ENCODE measurements around the gene ZNF101.
A peak's percentile ranks its signal among the peaks of the same experiment; 100 is the strongest.

The ZNF101 gene

DNA sequence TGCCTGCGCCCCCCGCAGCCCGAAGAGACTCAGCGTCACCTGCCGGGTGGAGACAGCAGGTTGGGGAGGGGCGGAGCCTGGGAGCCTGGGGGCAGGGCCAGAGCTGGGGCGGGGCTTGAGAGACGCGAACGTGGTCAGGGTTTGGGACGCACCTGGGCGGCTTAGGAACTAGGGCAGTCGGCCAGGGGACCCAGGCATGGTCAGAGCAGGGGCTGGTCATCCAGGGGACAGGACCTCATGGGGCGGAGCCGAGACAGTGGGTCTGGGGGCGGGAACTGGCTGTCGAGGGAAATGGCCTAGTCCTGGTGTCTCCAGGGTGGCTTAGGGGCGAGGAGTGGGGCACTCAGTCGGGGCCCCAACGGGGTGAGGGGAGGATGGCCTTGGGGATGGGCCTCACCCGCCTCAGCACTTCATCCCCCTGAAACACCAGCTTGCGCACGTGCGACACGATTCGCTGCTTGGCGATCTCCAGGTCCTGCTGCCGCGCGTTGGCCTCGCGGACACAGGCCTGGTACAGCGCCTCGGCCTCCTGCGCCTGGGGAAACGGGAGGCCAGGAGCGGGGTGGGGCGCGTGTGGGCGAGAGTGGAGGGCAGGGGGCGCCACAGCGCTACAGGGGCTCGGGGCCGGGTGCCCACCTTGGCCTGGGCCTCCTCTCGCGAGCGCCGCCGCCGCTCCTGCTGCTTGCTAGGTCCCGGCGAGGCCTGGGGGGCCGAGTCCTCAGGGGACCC is 31.0 kb upstream of the ZNF101 start:
- DNase-seq (ENCODE audit: low read depth in 2 of 3, low spot score in 2 of 3): no peak

DNA sequence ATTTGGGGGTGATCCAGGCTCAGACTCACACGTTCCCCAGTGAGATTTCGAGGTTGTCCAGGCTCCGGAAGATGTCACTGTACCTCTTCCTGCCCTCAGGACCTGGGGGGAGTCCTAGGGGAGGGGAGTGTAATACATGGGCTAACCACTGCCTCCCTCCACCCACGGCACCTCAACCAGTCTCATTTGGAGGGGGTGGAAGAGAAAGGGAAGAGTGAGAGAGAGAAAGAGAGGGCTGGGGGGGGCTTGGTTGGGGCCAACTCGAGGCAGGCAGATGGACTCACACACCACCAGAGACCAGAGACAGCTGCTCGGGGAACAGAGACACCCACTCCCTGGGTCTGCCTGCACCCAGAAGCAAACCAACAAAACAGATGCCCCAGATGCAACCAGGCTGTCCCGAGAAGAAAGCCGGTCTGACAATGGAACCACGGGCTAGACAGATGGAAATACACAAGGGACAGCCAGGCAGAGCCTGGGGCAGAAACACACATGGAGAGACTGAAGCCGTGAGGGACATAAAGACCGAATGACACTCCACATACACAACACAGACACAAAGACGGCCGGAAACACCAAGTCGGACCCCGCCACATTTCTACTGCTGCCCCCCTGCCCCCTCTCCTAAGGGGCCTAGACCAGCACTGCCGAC is 26.0 kb upstream of the ZNF101 start:
- peak in 1 of 3 experiments; percentile 18 for DNase-seq (ENCODE audit: low read depth in 2 of 3, low spot score in 2 of 3)

DNA sequence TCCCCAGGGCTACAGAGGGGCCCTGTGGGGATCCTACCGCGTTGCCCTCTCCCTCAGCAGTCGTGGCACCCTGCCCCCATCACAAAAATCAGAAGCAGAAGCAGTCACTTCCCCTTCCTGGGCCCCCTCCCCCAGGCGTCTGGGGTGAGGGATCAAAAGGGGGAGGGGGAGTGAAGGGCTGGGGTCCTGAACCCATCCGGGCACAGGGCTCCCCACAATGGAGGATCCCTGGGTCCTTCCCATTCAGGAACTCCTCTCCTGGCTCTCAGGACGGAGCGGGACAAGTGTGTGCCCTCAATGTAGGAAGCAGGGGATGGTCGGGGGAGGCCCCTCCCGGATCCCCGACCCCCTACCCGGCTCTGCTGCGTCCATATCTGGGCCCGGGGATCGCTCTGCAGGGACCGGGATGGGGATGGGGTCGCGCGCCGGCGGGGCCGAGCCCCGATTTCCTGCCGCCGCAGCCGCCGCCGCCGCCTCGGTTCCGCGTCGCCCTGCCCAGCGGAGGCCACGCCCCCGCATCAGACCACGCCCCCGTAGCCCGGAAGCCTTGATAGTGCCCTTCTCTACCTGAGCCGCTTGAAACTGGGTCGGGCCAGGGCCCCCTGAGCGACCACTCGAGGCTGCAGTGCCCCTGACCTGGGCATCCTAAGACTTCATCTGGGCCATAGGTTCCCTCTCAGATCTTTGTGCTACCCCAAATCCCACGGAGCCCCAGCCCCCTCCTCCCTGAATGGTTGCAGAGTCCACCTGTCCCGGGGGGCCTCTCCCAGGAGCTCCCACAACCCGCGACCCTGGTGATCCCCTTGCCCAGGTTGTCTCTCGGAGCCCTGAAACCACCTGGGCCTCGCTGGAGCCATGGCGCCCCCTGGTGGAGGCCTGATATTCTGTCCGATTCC is 25.2 kb upstream of the ZNF101 start, which contains the start of gene GMIP:
Gene GMIP (minus strand): TSS at position 500 of the 896 bp plus-strand sequence. CDS start 128 bp downstream, at position 372.
- DNase-seq (ENCODE audit: low read depth in 2 of 3, low spot score in 2 of 3): peak; percentile 59 to 85 (median 76)

GRCh38 chr19:19644054-19644388 is 24.6 kb upstream of the ZNF101 start:
- DNase-seq (ENCODE audit: low read depth in 2 of 3, low spot score in 2 of 3): no peak

DNA sequence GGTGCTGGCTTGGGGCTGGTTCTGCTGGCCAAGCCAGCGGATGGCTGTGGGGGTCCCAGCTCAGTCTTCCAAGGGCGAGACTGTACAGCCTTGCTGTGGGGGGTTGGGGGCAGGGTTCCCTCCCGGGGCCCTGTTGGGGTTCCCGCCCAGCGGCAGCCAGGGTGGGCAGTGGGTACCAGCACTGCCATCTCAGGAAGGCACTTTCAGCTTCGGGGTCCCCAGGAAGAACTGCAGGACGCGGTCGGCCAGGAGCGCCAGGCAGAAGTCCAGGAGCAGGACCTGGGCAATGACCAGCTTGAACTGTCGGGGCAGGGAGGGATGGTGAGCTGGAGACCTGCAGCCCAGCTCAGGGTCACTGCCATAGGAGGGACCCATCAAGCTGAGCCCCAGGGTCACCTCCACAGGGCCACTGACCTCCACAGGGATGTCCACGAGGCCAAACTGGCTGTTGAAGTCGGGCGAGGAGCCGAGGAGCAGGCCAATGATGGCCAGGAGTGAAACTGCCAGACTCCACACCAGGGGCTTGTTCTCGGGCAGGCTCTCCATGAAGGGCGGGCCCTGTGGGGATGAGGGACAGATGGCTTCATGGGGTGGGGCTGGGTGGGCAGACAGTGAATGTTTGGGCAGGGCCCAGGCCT is 23.3 kb upstream of the ZNF101 start:
- no peak for DNase-seq (ENCODE audit: low read depth in 2 of 3, low spot score in 2 of 3)

GRCh38 chr19:19647037-19647835 is 21.4 kb upstream of the ZNF101 start:
- no peak for DNase-seq (ENCODE audit: low read depth in 2 of 3, low spot score in 2 of 3)

GRCh38 chr19:19649155-19649554 is 19.5 kb upstream of the ZNF101 start:
- DNase-seq (ENCODE audit: low read depth in 2 of 3, low spot score in 2 of 3): no peak

GRCh38 chr19:19649580-19649995 is 19.1 kb upstream of the ZNF101 start:
- no peak for DNase-seq (ENCODE audit: low read depth in 2 of 3, low spot score in 2 of 3)

DNA sequence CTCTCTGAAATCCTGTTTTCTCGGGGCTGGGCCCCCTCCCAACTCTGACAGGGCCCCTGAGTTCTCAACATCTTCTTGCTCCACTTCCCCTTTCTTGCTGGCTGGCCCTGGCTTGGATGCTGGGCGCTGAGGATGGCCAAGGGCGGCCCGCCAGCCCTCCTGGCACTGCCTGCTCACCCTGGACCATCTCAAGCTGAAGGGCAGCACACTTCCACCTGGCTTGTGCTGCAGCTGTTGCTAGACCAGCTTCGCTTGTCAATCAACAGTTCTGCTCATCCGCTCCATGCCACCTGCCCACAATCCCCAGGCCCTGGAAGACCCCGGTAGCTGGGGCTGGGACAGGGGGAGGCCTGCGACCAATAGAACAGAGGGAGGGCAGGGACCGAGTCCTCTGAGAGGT is 18.3 kb upstream of the ZNF101 start:
- DNase-seq (ENCODE audit: low read depth in 2 of 3, low spot score in 2 of 3): no peak

- DNase-seq (ENCODE audit: low read depth in 2 of 3, low spot score in 2 of 3): no peak
Observed at GRCh38 chr19:19651076-19651475, 17.6 kb upstream of the ZNF101 start.

- no peak for DNase-seq (ENCODE audit: low read depth in 2 of 3, low spot score in 2 of 3)
Observed at GRCh38 chr19:19652482-19653295, 15.9 kb upstream of the ZNF101 start.

GRCh38 chr19:19653597-19654147 is 15.0 kb upstream of the ZNF101 start:
- no peak for DNase-seq (ENCODE audit: low read depth in 2 of 3, low spot score in 2 of 3)

GRCh38 chr19:19654441-19654840 is 14.2 kb upstream of the ZNF101 start:
- DNase-seq (ENCODE audit: low read depth in 2 of 3, low spot score in 2 of 3): no peak

- DNase-seq (ENCODE audit: low read depth in 2 of 3, low spot score in 2 of 3): no peak
Observed at GRCh38 chr19:19655051-19655594, 13.5 kb upstream of the ZNF101 start.

GRCh38 chr19:19655641-19656343 is 12.8 kb upstream of the ZNF101 start:
- DNase-seq (ENCODE audit: low read depth in 2 of 3, low spot score in 2 of 3): no peak

GRCh38 chr19:19656451-19657396 is 11.9 kb upstream of the ZNF101 start:
- DNase-seq (ENCODE audit: low read depth in 2 of 3, low spot score in 2 of 3): no peak

DNA sequence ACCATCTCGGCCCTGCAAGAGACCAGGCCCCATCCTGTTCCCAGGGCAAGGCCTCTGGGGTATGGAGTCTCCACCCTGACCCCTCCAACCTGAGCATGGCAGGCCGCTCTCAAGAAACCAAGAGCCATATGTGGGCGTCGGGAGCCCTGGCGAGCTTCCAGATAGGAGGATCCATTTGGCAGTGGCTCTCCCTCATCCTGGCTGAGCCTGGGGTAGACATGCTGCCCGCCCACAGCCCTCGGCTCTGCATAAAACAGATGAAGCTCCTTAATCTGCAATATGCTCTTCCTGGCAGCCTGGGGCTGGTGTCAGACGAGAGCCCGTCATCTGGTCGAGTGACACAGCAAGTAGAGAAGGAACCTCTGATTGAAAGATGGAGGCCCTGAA is 11.2 kb upstream of the ZNF101 start:
- DNase-seq (ENCODE audit: low read depth in 2 of 3, low spot score in 2 of 3): no peak

All from activated CD8-positive, alpha-beta memory T cell treated with anti-CD3 and anti-CD28 coated beads for 48 hours (primary cell).